ENCODE measurements around the gene TCN1. TPM values are rescaled to one million over a fixed set of nuclear protein-coding genes. Genes with fewer than 3 reads are reported as not detected.

TCN1 gene
- total RNA-seq, 4 donors from 2014 or later: not detected

DNA sequence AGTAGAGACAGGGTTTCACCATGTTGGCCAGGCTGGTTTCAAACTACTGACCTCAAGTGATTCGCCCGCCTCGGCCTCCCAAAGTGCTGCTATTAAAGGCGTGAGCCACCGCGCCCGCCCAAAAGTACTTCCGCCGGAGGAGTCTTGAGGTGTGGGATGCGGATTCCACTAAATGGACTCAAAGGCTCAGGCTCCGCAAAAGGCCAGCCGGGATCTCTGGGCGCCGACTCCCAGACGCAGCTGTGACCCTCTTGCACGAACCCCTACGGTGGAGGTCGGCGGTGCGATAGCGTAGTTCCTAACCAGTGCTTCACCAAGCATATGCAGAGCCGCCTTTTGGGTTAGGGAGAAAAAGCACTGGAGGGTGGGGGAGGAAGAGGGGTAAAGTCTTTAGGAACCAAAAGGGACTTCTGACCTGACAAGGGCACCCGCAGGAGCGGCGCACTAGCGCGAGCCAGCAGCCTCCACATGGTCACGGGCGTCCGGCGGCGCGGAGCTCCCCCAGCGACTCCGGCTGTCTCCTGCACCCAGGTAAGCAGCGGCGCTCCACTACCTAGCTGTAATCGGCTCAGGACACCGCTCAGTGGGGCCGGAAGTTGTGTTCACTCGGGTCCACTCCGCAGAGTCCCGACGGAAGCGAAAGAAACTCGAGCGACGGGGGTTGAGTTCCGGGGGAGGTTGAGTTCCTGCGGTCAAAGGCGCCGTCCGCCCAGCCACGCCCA lies 55.9 kb downstream of the TCN1 start, which contains the start of gene MRPL16:
MRPL16 (minus strand) TSS at position 590 of the 722 bp plus-strand sequence; CDS start at position 470, 120 bp downstream.
- TF ChIP-seq, protein P1, sequence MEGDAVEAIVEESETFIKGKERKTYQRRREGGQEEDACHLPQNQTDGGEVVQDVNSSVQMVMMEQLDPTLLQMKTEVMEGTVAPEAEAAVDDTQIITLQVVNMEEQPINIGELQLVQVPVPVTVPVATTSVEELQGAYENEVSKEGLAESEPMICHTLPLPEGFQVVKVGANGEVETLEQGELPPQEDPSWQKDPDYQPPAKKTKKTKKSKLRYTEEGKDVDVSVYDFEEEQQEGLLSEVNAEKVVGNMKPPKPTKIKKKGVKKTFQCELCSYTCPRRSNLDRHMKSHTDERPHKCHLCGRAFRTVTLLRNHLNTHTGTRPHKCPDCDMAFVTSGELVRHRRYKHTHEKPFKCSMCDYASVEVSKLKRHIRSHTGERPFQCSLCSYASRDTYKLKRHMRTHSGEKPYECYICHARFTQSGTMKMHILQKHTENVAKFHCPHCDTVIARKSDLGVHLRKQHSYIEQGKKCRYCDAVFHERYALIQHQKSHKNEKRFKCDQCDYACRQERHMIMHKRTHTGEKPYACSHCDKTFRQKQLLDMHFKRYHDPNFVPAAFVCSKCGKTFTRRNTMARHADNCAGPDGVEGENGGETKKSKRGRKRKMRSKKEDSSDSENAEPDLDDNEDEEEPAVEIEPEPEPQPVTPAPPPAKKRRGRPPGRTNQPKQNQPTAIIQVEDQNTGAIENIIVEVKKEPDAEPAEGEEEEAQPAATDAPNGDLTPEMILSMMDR (IDR thresholded peaks at IDR 0.05): no peak
- ATAC-seq (ENCODE audit: low FRiP score) (peak; percentile 99), DNase-seq (ENCODE audit: low spot score) (peak; percentile 49)

DNA sequence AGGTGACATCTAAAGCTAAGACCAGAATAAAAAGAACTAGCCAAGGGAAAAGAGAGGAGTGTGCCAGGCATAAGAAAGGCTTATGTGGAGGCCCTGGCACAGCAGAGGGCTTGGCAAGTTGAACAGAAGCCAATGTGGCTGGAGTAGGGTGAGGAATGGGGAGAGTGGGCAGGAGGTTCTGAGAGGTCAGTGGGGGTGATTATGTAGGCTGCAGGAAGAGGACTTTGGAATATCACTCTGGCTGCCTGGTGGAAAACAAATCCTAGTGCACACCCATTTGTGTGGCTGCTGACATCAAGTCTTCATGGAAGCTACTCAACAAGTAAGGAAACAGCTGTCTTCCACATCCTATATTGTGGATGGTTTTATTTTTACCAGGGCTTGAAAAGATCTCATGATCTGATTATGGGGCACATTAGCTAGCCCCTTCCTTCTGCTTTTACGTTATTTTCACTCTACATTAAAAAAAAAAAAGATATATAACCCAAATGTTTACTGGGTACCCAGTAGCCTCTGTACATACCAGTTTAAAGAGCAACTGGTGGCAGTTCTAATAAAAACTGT lies 59.2 kb downstream of the TCN1 start:
- DNase-seq (ENCODE audit: low spot score) (no peak), ATAC-seq (ENCODE audit: low FRiP score) (no peak)
- TF ChIP-seq, protein P1 (IDR thresholded peaks at IDR 0.05): no peak

DNA sequence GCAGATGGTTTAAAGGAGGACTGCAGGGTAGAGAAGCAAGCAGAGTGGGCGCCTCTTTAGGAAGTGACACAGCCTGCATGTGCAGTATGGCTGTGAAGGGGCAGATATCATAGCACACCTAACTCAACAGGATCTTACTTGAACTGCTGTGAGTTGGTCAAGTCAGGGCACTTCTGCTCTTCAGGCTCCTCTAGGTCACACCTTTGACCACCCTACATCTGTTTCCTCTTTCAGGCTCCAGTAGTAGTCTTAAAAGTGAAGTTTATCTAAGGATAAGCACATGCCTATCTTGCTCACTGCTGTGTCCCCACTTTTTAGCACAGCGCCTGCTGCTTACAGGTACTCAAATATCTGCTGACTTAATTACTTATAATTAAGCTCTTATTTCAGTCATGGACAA lies 62.2 kb downstream of the TCN1 start:
- ATAC-seq (ENCODE audit: low FRiP score): no peak
- TF ChIP-seq, protein P1 (IDR thresholded peaks at IDR 0.05): no peak
- no peak for DNase-seq (ENCODE audit: low spot score)

Other genes with a start within 250 kb of the TCN1 start
- gene PATL1, start 197.4 kb downstream of the TCN1 start, total RNA-seq: 10 to 100 TPM; 14.8 to 19.6 (median 17.1) TPM
- gene OR10V1, start 152.6 kb downstream of the TCN1 start, total RNA-seq: not detected
- 10 to 100 TPM; 19.9 to 37.4 (median 31.9) TPM for gene STX3, start 111.1 kb downstream of the TCN1 start, total RNA-seq
- 10 to 100 TPM; 28.1 to 50.9 (median 38.3) TPM for gene MRPL16, start 55.7 kb downstream of the TCN1 start, total RNA-seq
- gene CBLIF, start 21.0 kb downstream of the TCN1 start, total RNA-seq: not detected
- not detected for gene OOSP3, start 12.3 kb upstream of the TCN1 start, total RNA-seq
- gene OOSP1, start 71.9 kb upstream of the TCN1 start, total RNA-seq: not detected
- gene OOSP4A, start 97.5 kb upstream of the TCN1 start, total RNA-seq: not detected
- not detected for gene OOSP4B, start 150.7 kb upstream of the TCN1 start, total RNA-seq
- gene OOSP2, start 173.9 kb upstream of the TCN1 start, total RNA-seq: not detected
- gene MS4A3, start 190.2 kb upstream of the TCN1 start, total RNA-seq: not detected
- gene MS4A2, start 222.2 kb upstream of the TCN1 start, total RNA-seq: 1 to 10 TPM in 3 of 4 donors, under 1 TPM in 1; 0.31 to 2.5 (median 1.3) TPM

Measured in omental fat pad (tissue), 4 donors.